GM12878 (cell line): ENCODE results near the gene PLEKHA6. TPM values are rescaled to one million over a fixed set of nuclear protein-coding genes. Genes with fewer than 3 reads are reported as not detected.

Source experiments
- ATAC-seq: fragments of 200-7000 bp; cut with Tn5 transposase; 3 replicates; pipeline ENCODE4 v1.9.1; 2020; ENCODE audit warnings: mild to moderate bottlenecking, moderate library complexity
- BruUV-seq: library from RNA; stranded (reverse); fragments of 400-500 nt; replicated peaks from 2 replicates; lab custom pipeline; 2021; lab: Mats Ljungman, UMichigan
- CTCF ChIA-PET: fragments of 300-600 bp; sonication (Branson Sonifier 250); formaldehyde crosslinking; extraction: SDS; loops from one replicate; lab custom pipeline; 2021; ENCODE audit warnings: inconsistent platforms; lab: Yijun Ruan, JAX
- POLR2A ChIA-PET: fragments of 350-600 bp; formaldehyde crosslinking; extraction: SDS; loops from one replicate; lab custom pipeline; 2021; ENCODE audit warnings: inconsistent platforms; lab: Charles Lee
- RAD21 ChIA-PET: fragments of 300-600 bp; sonication (Branson Sonifier 250); formaldehyde crosslinking; loops from one replicate; lab custom pipeline; 2023; ENCODE audit warnings: antibody characterized with exemption; ENCODE audit not compliant: unreplicated experiment; lab: Charles Lee
- SMC1A ChIA-PET: fragments of 300-600 bp; sonication (Branson Sonifier 250); formaldehyde crosslinking; loops from one replicate; lab custom pipeline; 2023; ENCODE audit not compliant: unreplicated experiment, uncharacterized antibody; lab: Charles Lee
- DNase-seq: peaks from one replicate; pipeline ENCODE4 v3.0.0-alpha.2; 2011; ENCODE audit warnings: low read depth, low spot score
- FAIRE-seq: peaks from 3 replicates; lab custom pipeline; 2011; peaks lifted over from hg19 to GRCh38; lab: Jason Lieb, UNC
- H2AFZ ChIP-seq: 2 replicates; pipeline ENCODE4 v1.6.0; 2011; ENCODE audit warnings: low read depth, low read length, control low read depth; ENCODE audit not compliant: control insufficient read depth
- H3K27ac ChIP-seq: 2 replicates; pipeline ENCODE4 v1.5.1; 2011; ENCODE audit warnings: control low read depth; ENCODE audit not compliant: control insufficient read depth, insufficient read depth
- H3K27me3 ChIP-seq, 2 experiments: replicated peaks in 1 of 2; 2 replicates each; pipeline versions ENCODE4 v1.6.0 to v1.6.1; 2011; ENCODE audit warnings: low read length in 1 of 2; ENCODE audit not compliant: control insufficient read depth in 2 of 2, insufficient read depth in 2 of 2
- H3K36me3 ChIP-seq, 2 experiments: 2 replicates each; pipeline ENCODE4 v1.5.1; 2011; ENCODE audit warnings: low read length in 1 of 2; ENCODE audit not compliant: control insufficient read depth in 2 of 2, insufficient read depth in 2 of 2
- H3K4me1 ChIP-seq: 2 replicates; pipeline ENCODE4 v1.6.1; 2011; ENCODE audit warnings: mild to moderate bottlenecking, low read length, moderate library complexity, mixed read lengths; ENCODE audit not compliant: control insufficient read depth, insufficient read depth
- H3K4me2 ChIP-seq: 2 replicates; pipeline ENCODE4 v1.6.0; 2011; ENCODE audit warnings: control low read depth; ENCODE audit not compliant: control insufficient read depth, insufficient read depth
- H3K4me3 ChIP-seq: fragments of 200-600 bp; sonication (generic); 2 replicates; pipeline ENCODE4 v1.5.1; 2016
- H3K79me2 ChIP-seq: 2 replicates; pipeline ENCODE4 v1.6.0; 2011; ENCODE audit warnings: low read length; ENCODE audit not compliant: control insufficient read depth, insufficient read depth
- H3K9ac ChIP-seq: 2 replicates; pipeline ENCODE4 v1.8.0; 2011; ENCODE audit warnings: low read length, control low read depth, mixed read lengths; ENCODE audit not compliant: control insufficient read depth, insufficient read depth
- H3K9me3 ChIP-seq: replicated peaks from 3 replicates; pipeline ENCODE4 v1.5.1; 2011; ENCODE audit warnings: mild to moderate bottlenecking, low read length; ENCODE audit not compliant: control insufficient read depth, insufficient read depth
- H4K20me1 ChIP-seq: 2 replicates; pipeline ENCODE4 v1.6.0; 2011; ENCODE audit not compliant: control insufficient read depth, insufficient read depth
- ATF3 ChIP-seq: IDR thresholded peaks from 2 replicates; pipeline ENCODE4 v1.6.1; 2011; ENCODE audit warnings: low read depth, mild to moderate bottlenecking, low read length, moderate library complexity, borderline replicate concordance; ENCODE audit errors: extremely low read depth
- EGR1 ChIP-seq, 2 experiments: IDR thresholded peaks; 1 replicate in 1 of 2; 2 replicates in 1 of 2; pipeline ENCODE4 v1.6.1; 2011 to 2012; ENCODE audit warnings: low read depth in 2 of 2, low read length in 2 of 2, borderline replicate concordance in 1 of 2, mild to moderate bottlenecking in 1 of 2, moderate library complexity in 1 of 2
- GATAD2B ChIP-seq: fragments of 450-650 bp; conservative IDR thresholded peaks from 2 replicates; pipeline ENCODE4 v1.6.1; 2017; ENCODE audit warnings: low read depth, mild to moderate bottlenecking, moderate library complexity
- NFYA ChIP-seq: IDR thresholded peaks from 2 replicates; pipeline ENCODE4 v1.6.1; 2011; ENCODE audit warnings: low read depth, mild to moderate bottlenecking, low read length, improper control_type of control experiment, borderline replicate concordance
- PBX3 ChIP-seq: IDR thresholded peaks from 2 replicates; pipeline ENCODE4 v1.6.1; 2011; ENCODE audit warnings: mild to moderate bottlenecking, low read depth, low read length, moderate library complexity; ENCODE audit not compliant: insufficient replicate concordance
- POU2F2 ChIP-seq: IDR thresholded peaks from 3 replicates; pipeline ENCODE4 v1.6.1; 2011; ENCODE audit warnings: low read depth, mild to moderate bottlenecking, low read length, borderline replicate concordance
- RELA ChIP-seq: fragments of 450-650 bp; IDR thresholded peaks from 2 replicates; pipeline ENCODE4 v1.8.0; 2014; ENCODE audit warnings: borderline replicate concordance; ENCODE audit not compliant: partially characterized antibody
- REST ChIP-seq: IDR thresholded peaks from 2 replicates; pipeline ENCODE4 v1.6.1; 2012; ENCODE audit warnings: mild to moderate bottlenecking, low read depth, low read length
- STAT3 ChIP-seq: IDR thresholded peaks from 2 replicates; pipeline ENCODE4 v1.6.1; 2011; ENCODE audit warnings: low read depth, low read length, improper control_type of control experiment
- TAF1 ChIP-seq: IDR thresholded peaks from 2 replicates; pipeline ENCODE4 v1.6.1; 2011; ENCODE audit warnings: mild to moderate bottlenecking, low read depth, low read length, borderline replicate concordance
- TCF12 ChIP-seq: IDR thresholded peaks from 2 replicates; pipeline ENCODE4 v1.6.1; 2011; ENCODE audit warnings: low read depth, mild to moderate bottlenecking, low read length
- ZNF274 ChIP-seq: IDR thresholded peaks from one replicate; pipeline ENCODE4 v1.8.0; 2011; ENCODE audit not compliant: insufficient read length, insufficient read depth
- ZNF592 ChIP-seq: fragments of 450-650 bp; IDR thresholded peaks from 2 replicates; pipeline ENCODE4 v1.6.1; 2017; ENCODE audit warnings: mild to moderate bottlenecking, moderate library complexity
- WGBS: methylation state at CpG from one replicate; pipeline ENCODE4 v1.1.6; 2016; ENCODE audit warnings: low lambda C conversion rate; ENCODE audit not compliant: insufficient replicate concordance, insufficient coverage; ENCODE audit errors: missing lambda C conversion rate; 5-methylcytosine and 5-hydroxymethylcytosine counted together
- in situ Hi-C: fragments of 300-500 bp; cut with MboI; formaldehyde crosslinking; loops from 9 replicates; pipeline ENCODE4 v1.14.3; 2018; ENCODE audit warnings: mixed read lengths
- intact Hi-C: fragments of 100-400 bp; cut with micrococcal nuclease; formaldehyde crosslinking; loops from one replicate; pipeline ENCODE4 v1.14.2; 2022; ENCODE audit not compliant: unreplicated experiment
- polyA plus RNA-seq, 11 experiments: library from polyadenylated mRNA; depleted of rRNA in 4 of 11; unstranded in 6 of 11; stranded (reverse) in 5 of 11; fragments of >200 nt; fragmentation: Nextera tagmentation in 4 of 11; fragmentation: Illumina TruSeq in 1 of 11; extraction: Ambion mirVana in 4 of 11; extraction: Trizol in 1 of 11; gene quantifications; 1 replicate in 1 of 11; 2 replicates in 10 of 11; pipeline versions ENCODE4 v1.2.1 to v1.2.3, GENCODE V29; 2011 to 2016; ENCODE audit warnings: inconsistent platforms in 2 of 11, missing spikeins in 2 of 11, low read depth in 1 of 11
- total RNA-seq, 4 experiments: library from RNA; depleted of rRNA in 3 of 4; stranded (reverse); fragments of >200 nt in 3 of 4; fragmentation: Illumina TruSeq in 1 of 4; extraction: Trizol in 1 of 4; gene quantifications; 2 replicates each; pipeline versions ENCODE4 v1.2.1 to v1.2.3, GENCODE V29; 2013 to 2021

PLEKHA6 gene
- total and polyA plus RNA-seq, 10 of the 15 experiments (the other 5 are each of a cell fraction or from before 2014, with no cell fraction given), result 0.04 to 0.81 (median 0.19) TPM; not detected in 4

GRCh38 chr1:204204944-204205343, 154.8 kb downstream of the PLEKHA6 start (continued):
- no peak for TF ChIP-seq TCF12
- no peak for TF ChIP-seq ZNF592
- TF ChIP-seq TAF1, result no peak

- H3K27ac ChIP-seq, result no peak overlapping the region
- no peaks in the 10 kb centered on the region for H3K4me1 ChIP-seq
- ATAC-seq (no peak), DNase-seq (no peak), FAIRE-seq (no peak)
- ChIA-PET CTCF (interaction anchor here (1.9 kb wide), 1 partner anchor 40 kb away, joined by 5 read pairs; no protein-coding TSS in a partner anchor), RAD21 (no interaction called here), POLR2A (no interaction called here), SMC1A (no interaction called here)
- H2AFZ ChIP-seq, result no peak overlapping the region
- H3K36me3 ChIP-seq, result no peaks in the 10 kb centered on the region
- no peak overlapping the region for H3K4me2 ChIP-seq
- no peaks in the 10 kb centered on the region for H4K20me1 ChIP-seq
- in situ Hi-C loops (no loop called here), intact Hi-C loops (no loop called here)
- no peaks in the 10 kb centered on the region for H3K9me3 ChIP-seq
- WGBS, result 32% methylated on average over 5 of the region's 5 CpGs
- no peaks in the 10 kb centered on the region for H3K79me2 ChIP-seq
- peaks cover 0 to 7% of the 10 kb centered on the region in 2 experiments; a peak in 3 of 4 replicates for H3K27me3 ChIP-seq
- no peak overlapping the region for H3K4me3 ChIP-seq
- H3K9ac ChIP-seq, result no peak overlapping the region
- BruUV-seq, result no TSS peak
- TF ChIP-seq EGR1 (IDR thresholded peaks at IDR 0.05; ENCODE audit: borderline replicate concordance in 1 of 2, low read depth in 2 of 2, low read length in 2 of 2), result no peak
- no peak for TF ChIP-seq POU2F2
- no peak for TF ChIP-seq STAT3
- no peak for TF ChIP-seq GATAD2B
- no peak for TF ChIP-seq NFYA
- no peak for TF ChIP-seq REST
- TF ChIP-seq ATF3, result no peak
- TF ChIP-seq PBX3, result no peak
- no peak for TF ChIP-seq ZNF274
- TF ChIP-seq RELA, result no peak
These were observed 156.4 kb downstream of the PLEKHA6 start for GRCh38 chr1:204203206-204203767.
